ENCODE results near the gene DHX58.
"Not testable (repeated sequence)": the region's sequence is repeated elsewhere in the genome, so short reads cannot be mapped to it uniquely, and the experiment has no call there.

DHX58 gene

DNA sequence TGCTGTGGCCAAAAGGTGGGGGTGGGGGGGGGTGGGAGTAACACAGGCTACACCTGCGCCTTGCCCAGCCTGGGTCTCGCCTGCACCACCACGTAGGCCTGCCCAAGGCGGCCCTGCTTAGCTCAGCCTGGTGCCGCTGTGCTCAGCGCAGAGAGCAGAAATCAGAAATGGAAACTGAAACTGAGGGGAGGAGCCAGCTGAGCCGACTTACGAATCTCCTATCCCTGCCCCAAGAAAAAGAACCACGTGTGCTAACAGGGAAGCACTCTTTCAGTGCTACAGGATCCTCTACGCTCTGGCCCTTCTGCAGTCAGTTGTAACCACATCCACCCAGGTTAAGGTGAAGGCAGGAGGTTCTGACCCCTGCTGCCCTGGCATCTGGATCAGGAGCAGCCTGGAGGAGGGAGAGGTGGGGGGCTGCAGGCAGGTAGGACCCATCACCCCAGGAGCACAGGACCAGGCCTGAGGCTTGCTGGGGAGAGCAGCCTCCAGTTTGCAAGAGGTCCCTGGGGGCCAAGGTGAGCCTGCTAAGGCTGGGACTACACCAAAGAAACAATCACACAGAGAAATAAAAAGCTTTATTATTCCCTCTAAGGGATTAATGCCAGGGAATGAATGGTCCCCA, at the start of gene DHX58:
Gene DHX58, minus strand, starts transcription at position 163 of the 625 bp plus-strand sequence. CDS start 822 bp downstream, outside the sequence.
- TF ChIP-seq CTCF (IDR thresholded peaks at IDR 0.05; ENCODE audit: low read depth, low read length, missing control alignments): no peak
- peak within 1 kb of the TSS; percentile 53 for H3K4me3 ChIP-seq (ENCODE audit: low read depth, low read length)

DNA sequence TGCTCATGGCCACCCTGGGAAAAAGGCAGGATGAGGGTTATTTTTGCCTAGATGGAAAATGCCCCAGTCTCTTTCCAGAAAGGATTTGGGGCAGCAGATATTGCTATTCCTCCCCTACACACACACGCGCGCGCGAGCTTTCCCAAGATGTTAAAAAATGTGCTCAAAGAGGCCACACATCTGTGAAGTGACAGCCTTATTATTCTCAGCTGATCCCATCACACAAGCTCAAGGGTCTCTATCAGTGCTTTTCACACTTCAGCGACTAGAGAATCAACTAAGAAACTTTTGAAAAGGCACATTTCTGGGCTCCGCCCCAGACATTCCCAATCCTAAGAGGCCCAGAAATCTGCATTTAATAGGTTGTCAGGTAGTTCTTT, 48.0 kb upstream of the DHX58 start:
- no peak for DNase-seq (ENCODE audit: low read depth)
- TF ChIP-seq CTCF (IDR thresholded peaks at IDR 0.05; ENCODE audit: low read depth, low read length, missing control alignments): no peak
- H3K4me3 ChIP-seq (ENCODE audit: low read depth, low read length): no peak overlapping the region

More for the DNA sequence above, at the start of gene DHX58:
- peak; percentile 95 for DNase-seq (ENCODE audit: low read depth)

DNA sequence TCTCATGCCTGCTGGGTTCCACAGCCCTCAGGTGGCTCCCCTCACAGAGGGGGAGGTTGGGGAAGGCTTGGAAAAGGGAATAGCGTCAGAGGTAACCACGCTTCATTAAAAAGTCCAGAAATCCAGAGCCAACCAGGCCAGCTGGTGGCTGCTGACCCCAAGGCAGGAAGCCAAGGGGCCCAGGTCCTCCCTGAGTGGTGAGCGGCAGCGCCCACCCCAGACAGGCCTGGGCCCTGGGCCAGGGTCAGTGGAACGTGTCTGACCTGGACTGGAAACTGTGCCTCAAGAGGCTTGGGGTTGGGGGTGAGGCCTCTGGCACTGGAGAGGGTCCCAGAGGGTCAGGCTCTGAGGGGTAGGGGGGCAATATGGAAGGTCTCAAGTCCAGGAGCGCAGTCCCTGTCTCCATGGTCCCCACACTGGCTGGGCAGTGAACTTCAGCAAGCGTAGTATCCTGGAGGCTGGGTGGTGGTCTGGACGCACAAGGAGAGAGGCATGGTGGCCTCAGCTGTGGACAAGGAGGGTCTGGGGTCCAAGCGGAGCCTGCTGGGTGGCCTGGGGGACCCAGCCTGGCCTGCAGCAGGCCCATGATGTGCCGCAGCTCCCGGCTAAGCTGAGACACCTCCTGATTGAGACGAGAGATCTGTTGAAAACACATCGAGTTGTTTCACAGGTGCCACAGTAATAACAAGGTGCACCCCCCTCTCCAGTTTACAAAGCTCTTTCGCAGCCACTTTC, 47.4 kb upstream of the DHX58 start:
- no peak overlapping the region for H3K4me3 ChIP-seq (ENCODE audit: low read depth, low read length)
- no peak for TF ChIP-seq CTCF (IDR thresholded peaks at IDR 0.05; ENCODE audit: low read depth, low read length, missing control alignments)
- DNase-seq (ENCODE audit: low read depth): no peak

- DNase-seq (ENCODE audit: low read depth): no peak
- peak overlapping the region; percentile 64; the same call in 1 of the 2 replicates for H3K4me3 ChIP-seq (ENCODE audit: low read depth, low read length)
- no peak for TF ChIP-seq CTCF (IDR thresholded peaks at IDR 0.05; ENCODE audit: low read depth, low read length, missing control alignments)
Observed at GRCh38 chr17:42155614-42156045, 43.1 kb upstream of the DHX58 start.

DNA sequence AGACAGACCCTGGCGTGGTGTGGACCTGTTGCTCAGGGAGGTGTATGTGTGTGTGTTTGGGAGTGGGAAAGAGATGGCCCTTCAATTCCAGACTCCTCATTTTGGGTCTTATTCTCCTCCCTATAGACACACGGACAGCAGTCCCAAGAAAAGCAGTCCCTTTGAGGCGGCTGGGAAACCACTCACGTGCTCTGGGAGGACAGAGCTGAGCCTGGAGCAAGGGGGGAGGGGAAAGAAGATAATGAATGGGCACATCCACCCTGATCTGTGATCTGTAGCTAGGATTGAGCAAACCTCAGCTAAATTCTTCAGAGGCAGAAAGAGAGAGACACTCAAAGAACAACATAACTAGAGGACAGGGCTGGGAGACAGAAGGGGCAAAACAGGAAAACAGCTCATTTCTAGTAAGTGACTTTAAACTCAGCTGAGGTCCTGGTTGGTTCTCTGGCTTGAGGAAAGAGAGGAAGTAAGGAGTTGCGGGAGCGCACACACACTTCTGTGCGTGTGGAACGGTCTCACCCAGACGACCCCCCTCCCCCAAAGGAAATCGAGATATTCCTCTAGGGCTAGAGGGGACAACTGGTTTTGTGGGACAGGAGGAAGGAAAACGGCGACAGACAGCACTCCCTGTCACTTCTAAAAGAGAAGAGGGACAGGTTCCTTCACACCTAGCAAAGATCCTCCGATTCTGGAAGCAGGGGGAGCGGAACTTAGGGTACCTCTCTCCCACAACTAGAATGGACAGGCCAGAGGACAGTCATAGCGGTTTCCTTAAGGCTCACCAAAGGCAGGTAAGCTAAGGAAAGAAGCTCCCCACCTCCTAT, 41.6 kb upstream of the DHX58 start:
- DNase-seq (ENCODE audit: low read depth): no peak
- no peak for TF ChIP-seq CTCF (IDR thresholded peaks at IDR 0.05; ENCODE audit: low read depth, low read length, missing control alignments)
- H3K4me3 ChIP-seq (ENCODE audit: low read depth, low read length): peak overlapping the region; percentile 64

DNA sequence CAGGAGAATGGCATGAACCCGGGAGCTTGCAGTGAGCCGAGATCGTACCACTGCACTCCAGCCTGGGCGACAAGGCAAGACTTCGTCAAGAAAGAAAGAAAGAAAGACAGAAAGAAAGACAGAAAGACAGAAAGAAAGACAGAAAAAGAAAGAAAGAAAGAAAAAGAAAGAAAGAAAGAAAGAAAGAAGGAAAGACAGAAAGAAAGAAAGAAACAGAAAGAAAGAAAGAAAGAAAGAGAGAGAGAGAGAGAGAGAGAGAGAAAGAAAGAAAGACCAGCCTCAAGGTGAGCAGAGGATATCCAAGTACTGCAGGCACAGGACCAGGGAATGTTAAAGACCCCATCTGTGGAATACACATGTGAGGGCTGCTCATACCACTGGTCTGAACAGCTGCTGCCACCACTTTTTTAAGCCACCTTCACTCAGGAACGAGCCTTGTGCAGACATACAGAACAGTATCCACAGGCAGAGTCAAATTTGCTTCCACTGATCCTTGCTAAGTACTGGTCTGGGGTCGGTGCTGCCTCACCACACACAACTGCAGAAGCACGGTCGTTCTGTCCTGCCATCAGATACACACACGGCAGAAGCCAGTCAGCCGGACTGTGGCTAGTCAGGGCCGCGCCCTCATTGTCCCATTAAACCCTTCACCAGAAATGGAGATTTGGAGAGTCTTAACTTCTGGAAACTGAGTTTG, 34.5 kb upstream of the DHX58 start:
- no peak for TF ChIP-seq CTCF (IDR thresholded peaks at IDR 0.05; ENCODE audit: low read depth, low read length, missing control alignments)
- no peak overlapping the region for H3K4me3 ChIP-seq (ENCODE audit: low read depth, low read length)
- DNase-seq (ENCODE audit: low read depth): no peak

DNA sequence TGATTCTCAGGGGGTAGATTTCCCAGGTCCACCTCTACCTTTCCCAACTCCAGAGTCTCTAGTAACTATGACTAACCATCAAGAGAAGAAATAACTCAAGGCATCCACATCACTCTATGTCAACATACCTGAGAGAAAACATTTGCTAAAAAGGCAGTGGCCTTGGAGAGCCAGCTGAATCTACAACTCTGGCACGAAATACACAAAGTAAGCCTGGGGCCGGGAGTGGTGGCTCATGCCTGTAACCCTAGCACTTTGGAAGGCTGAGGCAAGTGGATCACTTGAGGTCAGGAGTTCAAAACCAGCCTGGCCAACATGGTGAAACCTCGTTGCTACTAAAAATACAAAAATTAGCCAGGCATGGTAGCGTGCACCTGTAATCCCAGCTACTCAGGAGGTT, 30.6 kb upstream of the DHX58 start:
- H3K4me3 ChIP-seq (ENCODE audit: low read depth, low read length); DNase-seq (ENCODE audit: low read depth): not testable (repeated sequence)

Data from GM12864 (cell line).